Sigmoid colon (tissue), 7 donors: ENCODE measurements around the gene PJVK. TPM values are rescaled to one million over a fixed set of nuclear protein-coding genes. Genes with fewer than 3 reads are reported as not detected.

ENCODE experiments used
- DNase-seq: peaks from one replicate; pipeline ENCODE4 v3.0.0-alpha.2; 2019
- H3K27ac ChIP-seq, 4 donors: fragments of 200-600 bp; sonication (generic); one replicate each; pipeline ENCODE4 v1.5.1; 2016 to 2019; ENCODE audit warnings: mild to moderate bottlenecking in 1 of 4
- H3K27me3 ChIP-seq, 3 donors: fragments of 200-600 bp; sonication (generic); one replicate each; pipeline ENCODE4 v1.5.1; 2019; ENCODE audit warnings: mild to moderate bottlenecking in 1 of 3
- H3K36me3 ChIP-seq, 4 donors: fragments of 200-600 bp; sonication (generic); one replicate each; pipeline ENCODE4 v1.5.1; 2016 to 2019
- H3K4me1 ChIP-seq, 4 donors: fragments of 200-600 bp; sonication (generic); one replicate each; pipeline ENCODE4 v1.5.1; 2017 to 2019
- H3K4me3 ChIP-seq, 4 donors: fragments of 200-600 bp; sonication (generic); one replicate each; pipeline ENCODE4 v1.5.1; 2017 to 2019; ENCODE audit warnings: mild to moderate bottlenecking in 2 of 4, moderate library complexity in 1 of 4
- H3K9me3 ChIP-seq, 4 donors: fragments of 200-600 bp in 3 of 4; sonication (generic) in 3 of 4; one replicate each; pipeline versions ENCODE4 v1.5.1 to v1.6.1; 2013 to 2019
- EP300 ChIP-seq, 4 donors: sonication (generic); formaldehyde crosslinking; IDR thresholded peaks; one replicate each; pipeline ENCODE4 v1.6.1; 2017; ENCODE audit warnings: antibody characterized with exemption in 4 of 4
- POLR2A ChIP-seq, 2 donors: fragments of 450-650 bp; IDR thresholded peaks; one replicate each; pipeline ENCODE4 v1.6.1; 2016; ENCODE audit warnings: antibody characterized with exemption in 2 of 2, mild to moderate bottlenecking in 2 of 2, moderate library complexity in 2 of 2
- POLR2AphosphoS5 ChIP-seq, 4 donors: sonication (generic); formaldehyde crosslinking; IDR thresholded peaks; one replicate each; pipeline ENCODE4 v1.6.1; 2017; ENCODE audit warnings: antibody characterized with exemption in 4 of 4
- WGBS, 2 donors: extraction: QIAGEN DNeasy Blood & Tissue Kit; methylation state at CpG; one replicate each; pipeline ENCODE4 v1.1.7; 2013; 5-methylcytosine and 5-hydroxymethylcytosine counted together
- intact Hi-C: fragments of 100-400 bp; cut with DNase I; formaldehyde crosslinking; loops from one replicate; pipeline ENCODE4 v1.15.1; 2023
- polyA plus RNA-seq, 3 donors: library from polyadenylated mRNA; stranded (reverse); fragments of 200-250 nt; gene quantifications; one replicate each; pipeline ENCODE4 v1.2.3, GENCODE V29; 2013
- total RNA-seq, 4 donors: library from RNA; depleted of rRNA; stranded (reverse); fragments of >200 nt; gene quantifications; one replicate each; pipeline ENCODE4 v1.1.0, GENCODE V29; 2016
- TF ChIP-seq, protein P1 (sequence below), 4 experiments: fragments of 450-650 bp in 3 of 4; fragments of 200-600 bp in 1 of 4; IDR thresholded peaks; one replicate each; pipeline ENCODE4 v1.5.1; 2016 to 2019; ENCODE audit warnings: antibody characterized with exemption in 4 of 4, mild to moderate bottlenecking in 3 of 4, moderate library complexity in 2 of 4
- donor health status: healthy with polysubstance abuse.
- donor health status: Bipolar disorder and iron deficiency.
- donor health status: healthy.

PJVK gene, protein sequence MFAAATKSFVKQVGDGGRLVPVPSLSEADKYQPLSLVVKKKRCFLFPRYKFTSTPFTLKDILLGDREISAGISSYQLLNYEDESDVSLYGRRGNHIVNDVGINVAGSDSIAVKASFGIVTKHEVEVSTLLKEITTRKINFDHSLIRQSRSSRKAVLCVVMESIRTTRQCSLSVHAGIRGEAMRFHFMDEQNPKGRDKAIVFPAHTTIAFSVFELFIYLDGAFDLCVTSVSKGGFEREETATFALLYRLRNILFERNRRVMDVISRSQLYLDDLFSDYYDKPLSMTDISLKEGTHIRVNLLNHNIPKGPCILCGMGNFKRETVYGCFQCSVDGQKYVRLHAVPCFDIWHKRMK
- total RNA-seq (1 to 10 TPM; 2.9 to 8.3 (median 4.6) TPM), polyA plus RNA-seq (under 1 TPM in 1 of 3 donors, not detected in 2; 0.85 TPM)

DNA sequence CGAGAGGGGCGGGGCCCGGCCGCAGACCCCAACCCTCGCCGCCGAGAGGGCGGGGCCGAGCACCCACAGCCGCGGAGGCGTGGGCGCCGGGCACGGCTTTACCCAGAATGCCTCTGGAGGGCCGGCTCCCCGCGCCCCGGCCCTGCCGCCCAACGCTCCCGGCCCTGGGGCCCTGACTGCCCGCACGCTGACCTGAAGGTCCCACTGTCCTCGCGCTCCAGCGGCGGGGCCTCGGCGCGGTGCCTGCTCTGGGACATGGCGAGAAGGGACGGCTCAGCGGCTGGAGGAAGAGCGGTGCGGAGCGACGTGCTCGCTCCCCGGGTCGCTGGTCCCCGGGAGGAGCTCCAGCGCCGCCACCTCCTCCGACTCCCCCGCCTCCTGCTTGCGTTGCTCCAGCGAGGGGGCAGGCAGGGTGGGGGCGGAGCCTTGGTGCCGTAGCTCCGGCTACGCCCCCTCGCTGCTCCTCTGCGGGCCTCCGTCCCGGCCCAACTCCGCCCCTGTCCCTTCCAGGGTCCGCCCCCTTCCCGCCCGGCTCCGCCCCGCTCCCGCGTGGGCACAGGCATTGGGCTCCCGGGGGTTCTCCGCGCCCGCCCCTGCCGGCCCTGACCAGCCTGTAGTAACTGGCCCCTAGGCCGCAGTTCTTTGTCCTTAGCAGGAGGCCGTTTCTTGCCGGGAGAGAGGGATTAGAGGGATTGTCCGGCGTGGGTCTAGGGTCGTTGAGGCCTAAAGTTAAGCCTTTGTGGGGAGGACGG, at the start of gene PJVK, which contains the start of gene PRKRA:
Gene PJVK (plus strand): TSS at position 605 of the 752 bp plus-strand sequence. CDS start 2,032 bp downstream, outside the sequence.
Gene PRKRA (minus strand): TSS at position 402 of the 752 bp plus-strand sequence. CDS start 145 bp downstream, at position 257.
- Histone ChIP-seq H3K9me3 (no peaks in the 10 kb centered on the region), H3K4me3 (peak within 1 kb of the TSS; percentile 88 to 94 (median 93)), H3K4me1 (peaks cover 0 to 39% (median 33%) of the 10 kb centered on the region in 4 donors), H3K27me3 (no peaks in the 10 kb centered on the region), H3K36me3 (peaks cover 0 to 27% (median 5%) of the 10 kb centered on the region in 4 donors), H3K27ac (peak within 1 kb of the TSS; percentile 97 to 98 (median 98))
- intact Hi-C loops, result loop anchor here (1.0 to 2.0 kb wide), 2 partner anchors 27 to 72 kb away; partner anchors contain the start of gene FKBP7
- peak; percentile 99 for DNase-seq
- 1% methylated on average over 76 of the region's 76 CpGs for WGBS, 2 donors
- TF ChIP-seq EP300 (IDR thresholded peaks at IDR 0.05) (peak in 2 of 4 donors; percentile 29 to 36), POLR2A (IDR thresholded peaks at IDR 0.05) (peak; percentile 81 to 87), POLR2AphosphoS5 (IDR thresholded peaks at IDR 0.05) (peak; percentile 96 to 98 (median 98))
- TF ChIP-seq, protein P1, sequence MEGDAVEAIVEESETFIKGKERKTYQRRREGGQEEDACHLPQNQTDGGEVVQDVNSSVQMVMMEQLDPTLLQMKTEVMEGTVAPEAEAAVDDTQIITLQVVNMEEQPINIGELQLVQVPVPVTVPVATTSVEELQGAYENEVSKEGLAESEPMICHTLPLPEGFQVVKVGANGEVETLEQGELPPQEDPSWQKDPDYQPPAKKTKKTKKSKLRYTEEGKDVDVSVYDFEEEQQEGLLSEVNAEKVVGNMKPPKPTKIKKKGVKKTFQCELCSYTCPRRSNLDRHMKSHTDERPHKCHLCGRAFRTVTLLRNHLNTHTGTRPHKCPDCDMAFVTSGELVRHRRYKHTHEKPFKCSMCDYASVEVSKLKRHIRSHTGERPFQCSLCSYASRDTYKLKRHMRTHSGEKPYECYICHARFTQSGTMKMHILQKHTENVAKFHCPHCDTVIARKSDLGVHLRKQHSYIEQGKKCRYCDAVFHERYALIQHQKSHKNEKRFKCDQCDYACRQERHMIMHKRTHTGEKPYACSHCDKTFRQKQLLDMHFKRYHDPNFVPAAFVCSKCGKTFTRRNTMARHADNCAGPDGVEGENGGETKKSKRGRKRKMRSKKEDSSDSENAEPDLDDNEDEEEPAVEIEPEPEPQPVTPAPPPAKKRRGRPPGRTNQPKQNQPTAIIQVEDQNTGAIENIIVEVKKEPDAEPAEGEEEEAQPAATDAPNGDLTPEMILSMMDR (IDR thresholded peaks at IDR 0.05), result no peak

DNA sequence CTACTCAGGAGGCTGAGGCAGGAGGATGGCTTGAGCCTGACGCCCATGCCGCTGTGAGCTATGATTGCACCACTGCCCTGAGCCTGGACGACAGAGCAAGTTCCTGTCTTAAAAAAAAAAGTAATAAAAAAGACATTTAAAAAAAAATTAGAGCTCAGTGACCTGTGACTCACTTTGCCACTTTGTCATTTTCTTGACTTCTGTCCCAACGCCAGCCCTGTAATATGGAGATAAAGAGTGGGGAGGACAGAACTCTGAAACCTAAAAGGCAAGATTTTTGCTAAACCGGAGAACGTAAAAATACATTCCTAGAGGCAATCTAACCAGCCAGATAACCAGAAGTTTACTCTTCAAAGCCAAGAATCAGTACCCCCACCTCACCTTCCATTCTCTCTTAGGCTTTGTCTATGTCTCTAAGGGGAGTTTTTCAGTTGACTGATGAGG, 49.2 kb upstream of the PJVK start:
- no peak overlapping the region for H3K27ac ChIP-seq
- H3K9me3 ChIP-seq, result no peaks in the 10 kb centered on the region
- H3K27me3 ChIP-seq, result no peaks in the 10 kb centered on the region
- no peak for DNase-seq
- H3K4me3 ChIP-seq, result no peak overlapping the region
- TF ChIP-seq POLR2AphosphoS5 (IDR thresholded peaks at IDR 0.05), result no peak
- TF ChIP-seq EP300 (IDR thresholded peaks at IDR 0.05), result no peak
- TF ChIP-seq, protein P1 (IDR thresholded peaks at IDR 0.05), result no peak
- TF ChIP-seq POLR2A (IDR thresholded peaks at IDR 0.05), result no peak
- H3K36me3 ChIP-seq, result no peaks in the 10 kb centered on the region
- intact Hi-C loops, result no loop called here
- WGBS, 2 donors, result 73 to 85% methylated on average over 6 of the region's 6 CpGs
- no peaks in the 10 kb centered on the region for H3K4me1 ChIP-seq

DNA sequence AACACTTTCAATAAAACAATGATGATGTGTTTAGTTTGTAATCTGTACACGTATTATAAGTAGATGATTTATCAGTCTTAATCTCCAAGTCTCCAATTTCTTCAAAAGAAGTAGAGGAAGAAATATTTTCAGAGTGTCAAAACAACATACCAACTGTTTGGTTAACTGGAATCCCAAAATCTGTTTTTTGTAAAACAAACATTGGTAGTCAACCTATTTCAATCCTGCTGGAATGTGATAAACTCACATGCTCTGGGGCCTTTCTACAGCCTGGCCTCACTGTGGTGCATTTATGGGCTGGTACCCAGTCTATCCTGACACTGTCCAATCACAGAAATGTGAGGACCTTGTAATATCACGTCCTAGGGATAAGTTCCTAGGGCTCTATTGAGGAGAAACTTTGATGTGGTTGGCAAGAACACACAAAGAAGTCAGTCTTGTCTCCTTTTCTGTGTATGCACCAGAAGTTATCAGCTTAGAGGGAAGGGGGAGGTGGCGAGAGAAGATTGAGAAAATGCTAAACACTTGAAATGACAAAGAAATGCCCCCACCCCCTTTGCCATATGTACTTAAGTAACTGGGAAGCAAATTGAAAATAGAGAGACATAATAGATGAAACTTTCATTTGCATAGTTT, 47.4 kb upstream of the PJVK start:
- intact Hi-C loops, result no loop called here
- Histone ChIP-seq H3K9me3 (no peaks in the 10 kb centered on the region), H3K4me1 (no peaks in the 10 kb centered on the region), H3K27me3 (no peaks in the 10 kb centered on the region), H3K36me3 (no peaks in the 10 kb centered on the region), H3K27ac (no peak overlapping the region), H3K4me3 (no peak overlapping the region)
- 69 to 72% methylated on average over 3 of the region's 3 CpGs for WGBS, 2 donors
- no peak for DNase-seq
- no peak for TF ChIP-seq EP300 (IDR thresholded peaks at IDR 0.05)

DNA sequence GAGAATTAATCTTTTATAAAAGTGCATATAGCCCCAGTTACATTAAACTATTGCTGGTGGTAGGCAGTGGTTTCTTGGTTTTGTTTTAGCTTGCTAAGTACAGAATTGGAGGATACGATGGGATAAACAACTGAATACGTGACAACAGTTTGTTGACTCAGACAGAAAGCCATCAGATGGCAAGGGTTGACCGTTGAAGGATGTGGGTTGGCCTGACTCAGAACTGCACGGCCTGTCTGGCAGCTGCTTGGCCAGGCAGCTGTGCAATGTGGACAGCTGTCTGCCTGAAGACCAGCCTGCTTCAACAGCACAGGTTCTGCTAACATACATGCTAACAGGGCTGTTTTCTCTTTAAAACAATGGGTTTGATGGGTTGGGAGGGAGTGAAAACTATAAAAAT, 46.8 kb upstream of the PJVK start:
- no peaks in the 10 kb centered on the region for H3K9me3 ChIP-seq
- TF ChIP-seq POLR2AphosphoS5 (IDR thresholded peaks at IDR 0.05) (no peak), POLR2A (IDR thresholded peaks at IDR 0.05) (no peak), EP300 (IDR thresholded peaks at IDR 0.05) (no peak)
- TF ChIP-seq, protein P1 (IDR thresholded peaks at IDR 0.05), result no peak
- H3K27ac ChIP-seq, result no peak overlapping the region
- WGBS, 2 donors, result 30 to 32% methylated on average over 4 of the region's 4 CpGs
- no peak overlapping the region for H3K4me3 ChIP-seq
- DNase-seq, result no peak
- no peaks in the 10 kb centered on the region for H3K4me1 ChIP-seq
- intact Hi-C loops, result no loop called here
- H3K36me3 ChIP-seq, result no peaks in the 10 kb centered on the region
- no peaks in the 10 kb centered on the region for H3K27me3 ChIP-seq
